Glutamatergic neuron (in vitro differentiated cells): ENCODE data around the gene CLNS1A. TPM values are rescaled to one million over a fixed set of nuclear protein-coding genes. Genes with fewer than 3 reads are reported as not detected.

Source experiments
- DNase-seq: peaks from one replicate; pipeline ENCODE4 v3.0.0; 2022
- H3K27ac Mint-ChIP-seq: one replicate; pipeline ENCODE4 v1.8.0; 2020; ENCODE audit warnings: mild to moderate bottlenecking, mixed read lengths, inconsistent platforms; ENCODE audit not compliant: unreplicated experiment
- H3K27me3 Mint-ChIP-seq: one replicate; pipeline ENCODE4 v1.8.0; 2020; ENCODE audit warnings: mild to moderate bottlenecking, moderate library complexity, mixed read lengths, inconsistent platforms; ENCODE audit not compliant: unreplicated experiment
- H3K36me3 Mint-ChIP-seq: one replicate; pipeline ENCODE4 v1.8.0; 2020; ENCODE audit warnings: mild to moderate bottlenecking, mixed read lengths, inconsistent platforms; ENCODE audit not compliant: unreplicated experiment
- H3K4me1 Mint-ChIP-seq: one replicate; pipeline ENCODE4 v1.8.0; 2020; ENCODE audit warnings: mild to moderate bottlenecking, low read depth, mixed read lengths, inconsistent platforms; ENCODE audit not compliant: unreplicated experiment
- H3K4me3 Mint-ChIP-seq: one replicate; pipeline ENCODE4 v1.8.0; 2020; ENCODE audit warnings: mild to moderate bottlenecking, mixed read lengths, inconsistent platforms; ENCODE audit not compliant: unreplicated experiment
- H3K9me3 Mint-ChIP-seq: one replicate; pipeline ENCODE4 v1.8.0; 2020; ENCODE audit warnings: mild to moderate bottlenecking, moderate library complexity, mixed read lengths, inconsistent platforms; ENCODE audit not compliant: unreplicated experiment
- CTCF ChIP-seq: fragments of 200-600 bp; sonication (generic); IDR thresholded peaks from one replicate; pipeline ENCODE4 v1.5.0; 2021; ENCODE audit not compliant: partially characterized antibody, unreplicated experiment
- total RNA-seq: library from RNA; stranded (reverse); fragmentation: NEBNext Ultra II Directional; extraction: Animal tissue kit (Norgen Biotek cat#: 25700); gene quantifications from one replicate; pipeline ENCODE4 v1.2.1, GENCODE V29; 2021; ENCODE audit not compliant: unreplicated experiment

CLNS1A gene
- total RNA-seq, 1 donor from 2014 or later, result 75.5 TPM

- Mint-ChIP-seq H3K4me3 (no peak overlapping the region), H3K27me3 (no peaks in the 10 kb centered on the region), H3K9me3 (no peaks in the 10 kb centered on the region), H3K4me1 (no peaks in the 10 kb centered on the region), H3K36me3 (no peaks in the 10 kb centered on the region), H3K27ac (no peak overlapping the region)
- no peak for DNase-seq
- no peak for TF ChIP-seq CTCF
These were observed 35.1 kb downstream of the CLNS1A start for GRCh38 chr11:77602381-77603088.

GRCh38 chr11:77598195-77598594, 39.4 kb downstream of the CLNS1A start:
- Mint-ChIP-seq H3K27me3 (no peaks in the 10 kb centered on the region), H3K4me1 (no peaks in the 10 kb centered on the region), H3K27ac (no peak overlapping the region), H3K36me3 (no peaks in the 10 kb centered on the region), H3K4me3 (no peak overlapping the region), H3K9me3 (no peaks in the 10 kb centered on the region)
- DNase-seq, result no peak
- TF ChIP-seq CTCF, result no peak

GRCh38 chr11:77596626-77597025, 41.0 kb downstream of the CLNS1A start:
- TF ChIP-seq CTCF, result no peak
- H3K27me3 Mint-ChIP-seq, result no peaks in the 10 kb centered on the region

GRCh38 chr11:77593883-77594282, 43.7 kb downstream of the CLNS1A start:
- TF ChIP-seq CTCF, result no peak

More at GRCh38 chr11:77596626-77597025, 41.0 kb downstream of the CLNS1A start:
- H3K9me3 Mint-ChIP-seq, result no peaks in the 10 kb centered on the region
- H3K4me1 Mint-ChIP-seq, result no peaks in the 10 kb centered on the region
- H3K4me3 Mint-ChIP-seq, result no peak overlapping the region
- H3K27ac Mint-ChIP-seq, result no peak overlapping the region
- DNase-seq, result no peak
- H3K36me3 Mint-ChIP-seq, result no peaks in the 10 kb centered on the region

GRCh38 chr11:77592727-77593126, 44.9 kb downstream of the CLNS1A start:
- no peak overlapping the region for H3K4me3 Mint-ChIP-seq
- DNase-seq, result no peak
- H3K36me3 Mint-ChIP-seq, result peaks cover 4% of the 10 kb centered on the region
- peaks cover 6% of the 10 kb centered on the region for H3K4me1 Mint-ChIP-seq
- H3K27me3 Mint-ChIP-seq, result peaks cover 3% of the 10 kb centered on the region
- no peak for TF ChIP-seq CTCF
- H3K9me3 Mint-ChIP-seq, result no peaks in the 10 kb centered on the region
- H3K27ac Mint-ChIP-seq, result no peak overlapping the region

More at GRCh38 chr11:77593883-77594282, 43.7 kb downstream of the CLNS1A start:
- no peak for DNase-seq
- Mint-ChIP-seq H3K27me3 (peaks cover 2% of the 10 kb centered on the region), H3K36me3 (peaks cover under 1% of the 10 kb centered on the region), H3K9me3 (no peaks in the 10 kb centered on the region), H3K4me1 (peaks cover 4% of the 10 kb centered on the region), H3K4me3 (no peak overlapping the region), H3K27ac (no peak overlapping the region)
